GM12872 (cell line): Measurements from ENCODE around the gene HIBADH.

Experiments
- TF ChIP-seq, protein P1 (sequence below): IDR thresholded peaks from 3 replicates; pipeline ENCODE4 v1.5.1; 2011; ENCODE audit warnings: low read depth, mild to moderate bottlenecking, low read length, moderate library complexity; ENCODE audit not compliant: insufficient read depth

The HIBADH gene

DNA sequence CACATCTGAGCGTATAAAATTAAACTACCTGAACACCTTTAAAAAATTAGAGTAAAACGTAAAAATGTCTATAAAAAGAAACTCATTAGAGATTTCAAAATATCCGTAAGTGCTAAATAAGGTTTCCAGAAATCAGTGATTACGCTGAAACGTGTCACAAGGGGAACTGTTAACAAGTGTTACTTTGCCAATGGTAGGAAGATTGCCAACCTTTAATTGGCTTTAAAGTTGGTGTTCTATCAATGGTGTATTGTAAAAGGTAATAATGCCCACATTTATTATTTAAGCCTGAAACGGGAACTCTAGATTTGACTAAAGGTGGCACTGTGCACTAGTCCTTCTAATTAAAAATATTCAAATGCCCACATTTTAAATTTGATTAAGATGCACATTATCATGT is 37.8 kb upstream of the HIBADH start:
- TF ChIP-seq, protein P1, sequence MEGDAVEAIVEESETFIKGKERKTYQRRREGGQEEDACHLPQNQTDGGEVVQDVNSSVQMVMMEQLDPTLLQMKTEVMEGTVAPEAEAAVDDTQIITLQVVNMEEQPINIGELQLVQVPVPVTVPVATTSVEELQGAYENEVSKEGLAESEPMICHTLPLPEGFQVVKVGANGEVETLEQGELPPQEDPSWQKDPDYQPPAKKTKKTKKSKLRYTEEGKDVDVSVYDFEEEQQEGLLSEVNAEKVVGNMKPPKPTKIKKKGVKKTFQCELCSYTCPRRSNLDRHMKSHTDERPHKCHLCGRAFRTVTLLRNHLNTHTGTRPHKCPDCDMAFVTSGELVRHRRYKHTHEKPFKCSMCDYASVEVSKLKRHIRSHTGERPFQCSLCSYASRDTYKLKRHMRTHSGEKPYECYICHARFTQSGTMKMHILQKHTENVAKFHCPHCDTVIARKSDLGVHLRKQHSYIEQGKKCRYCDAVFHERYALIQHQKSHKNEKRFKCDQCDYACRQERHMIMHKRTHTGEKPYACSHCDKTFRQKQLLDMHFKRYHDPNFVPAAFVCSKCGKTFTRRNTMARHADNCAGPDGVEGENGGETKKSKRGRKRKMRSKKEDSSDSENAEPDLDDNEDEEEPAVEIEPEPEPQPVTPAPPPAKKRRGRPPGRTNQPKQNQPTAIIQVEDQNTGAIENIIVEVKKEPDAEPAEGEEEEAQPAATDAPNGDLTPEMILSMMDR = no peak

- TF ChIP-seq, protein P1 = no peak
Observed at GRCh38 chr7:27699751-27700150, 37.1 kb upstream of the HIBADH start.

DNA sequence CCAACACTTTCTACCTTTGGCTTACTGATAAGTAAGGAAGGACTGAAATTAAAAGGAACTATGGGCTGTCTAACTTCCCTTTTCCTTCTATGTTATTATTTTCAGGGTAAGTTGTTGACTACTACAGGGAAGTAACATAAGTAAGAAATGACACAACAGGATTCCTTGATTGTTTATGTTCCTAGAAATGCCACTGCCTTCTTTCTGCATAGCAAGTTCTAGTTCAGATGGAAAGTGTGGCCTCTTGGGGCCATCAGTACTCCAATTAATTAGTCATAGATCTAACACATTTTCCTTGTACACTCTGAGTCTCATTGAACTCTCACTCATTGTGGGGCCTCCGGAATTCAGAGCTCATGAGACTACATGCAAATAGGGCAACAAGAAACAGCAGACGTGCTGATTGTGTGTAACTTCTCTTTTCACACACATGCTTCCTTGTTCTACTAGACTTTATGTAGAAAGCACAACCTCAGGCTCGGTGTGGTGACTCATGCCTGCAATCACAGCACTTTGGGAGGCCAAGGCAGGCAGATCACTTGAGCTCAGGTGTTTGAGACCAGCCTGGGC is 35.3 kb upstream of the HIBADH start:
- TF ChIP-seq, protein P1 = no peak

GRCh38 chr7:27695096-27695495 is 32.4 kb upstream of the HIBADH start:
- TF ChIP-seq, protein P1 = no peak

DNA sequence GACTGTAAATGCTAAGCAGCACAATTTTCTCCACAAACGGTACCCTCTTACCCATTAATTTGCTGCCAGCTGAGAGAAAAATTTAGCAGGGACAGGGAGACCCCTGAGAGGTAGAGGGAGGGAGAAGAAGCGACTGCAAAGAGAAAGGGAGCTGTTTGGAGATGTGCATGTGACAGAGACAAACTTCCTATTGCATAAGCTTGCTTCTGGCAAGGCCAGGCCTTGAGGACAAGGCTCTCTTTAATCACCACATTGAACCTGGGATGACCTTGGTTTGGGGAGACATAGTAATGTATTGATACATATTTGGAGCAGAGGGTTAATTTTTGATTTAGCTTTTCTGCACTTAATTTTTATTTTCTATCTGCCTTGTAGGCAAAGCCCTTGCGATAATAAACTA is 31.1 kb upstream of the HIBADH start:
- TF ChIP-seq, protein P1 = no peak

GRCh38 chr7:27690649-27691048 is 28.0 kb upstream of the HIBADH start:
- TF ChIP-seq, protein P1 = no peak

- TF ChIP-seq, protein P1 = peak; percentile 65
Observed at GRCh38 chr7:27689591-27690164, 27.0 kb upstream of the HIBADH start.
